ENCODE data around the gene TTLL13. TPM values are rescaled to one million over a fixed set of nuclear protein-coding genes. Genes with fewer than 3 reads are reported as not detected.

The TTLL13 gene
- polyA plus RNA-seq, 1 of the 3 experiments (the other 2 are of a cell fraction) = 0.03 TPM

GRCh38 chr15:90240856-90241255 lies 8.5 kb upstream of the TTLL13 start:
- no peak overlapping the region for H3K4me2 ChIP-seq
- H3F3A ChIP-seq (replicated peaks; ENCODE audit: insufficient read depth) = no peaks in the 10 kb centered on the region
- no peak overlapping the region for H3K9ac ChIP-seq
- CTCF ChIA-PET = interaction anchor here (0.6 to 2.2 kb wide), 2 partner anchors 9 to 97 kb away, joined by 3 to 6 read pairs; partner anchors contain the start of gene TTLL13
- no peak overlapping the region for H3K27ac ChIP-seq (ENCODE audit: low read depth in 2 of 2, low read length in 1 of 2)
- H3K9me3 ChIP-seq = no peaks in the 10 kb centered on the region
- peaks cover 5 to 7% of the 10 kb centered on the region in 2 experiments for H3K36me3 ChIP-seq (replicated peaks in 1 of 2; ENCODE audit: control insufficient read depth in 1 of 2, insufficient read depth in 2 of 2, low read length in 1 of 2)
- POLR2A ChIA-PET = no interaction called here
- 98% methylated on average over 8 of the region's 8 CpGs for whole genome bisulfite sequencing (ENCODE audit: low lambda C conversion rate)
- DNase-seq = no peak
- H3K27me3 ChIP-seq (ENCODE audit: insufficient read depth) = no peaks in the 10 kb centered on the region
- H3K4me3 ChIP-seq (ENCODE audit: low read depth in 2 of 2, low read length in 1 of 2) = no peak overlapping the region
- TF ChIP-seq SMC3 (IDR thresholded peaks at IDR 0.05; ENCODE audit: low read depth, low read length) (no peak), EZH2phosphoT487 (IDR thresholded peaks at IDR 0.05; ENCODE audit: borderline replicate concordance, low read depth) (no peak), RCOR1 (IDR thresholded peaks at IDR 0.05; ENCODE audit: low read length) (no peak), IRF3 (IDR thresholded peaks at IDR 0.05; ENCODE audit: low read depth, low read length) (no peak)
- H3K79me2 ChIP-seq (ENCODE audit: insufficient read depth) = no peaks in the 10 kb centered on the region
- no peak overlapping the region for H2AFZ ChIP-seq (ENCODE audit: low read depth)
- no peaks in the 10 kb centered on the region for H3K4me1 ChIP-seq (ENCODE audit: control insufficient read depth in 1 of 2, insufficient read depth in 2 of 2, low read depth in 1 of 2, low read length in 1 of 2)
- H4K20me1 ChIP-seq (ENCODE audit: insufficient read depth) = no peaks in the 10 kb centered on the region
- no peaks in the 10 kb centered on the region for H3K9me2 ChIP-seq

- Histone ChIP-seq H3K36me3 (replicated peaks in 1 of 2; ENCODE audit: control insufficient read depth in 1 of 2, insufficient read depth in 2 of 2, low read length in 1 of 2) (peaks cover 5 to 7% of the 10 kb centered on the region in 2 experiments), H3K4me3 (ENCODE audit: low read depth in 2 of 2, low read length in 1 of 2) (no peak overlapping the region), H3K4me1 (ENCODE audit: control insufficient read depth in 1 of 2, insufficient read depth in 2 of 2, low read depth in 1 of 2, low read length in 1 of 2) (no peaks in the 10 kb centered on the region), H3K9ac (no peak overlapping the region), H4K20me1 (ENCODE audit: insufficient read depth) (no peaks in the 10 kb centered on the region), H2AFZ (ENCODE audit: low read depth) (no peak overlapping the region), H3K27me3 (ENCODE audit: insufficient read depth) (no peaks in the 10 kb centered on the region), H3K4me2 (no peak overlapping the region), H3K9me2 (no peaks in the 10 kb centered on the region), H3K27ac (ENCODE audit: low read depth in 2 of 2, low read length in 1 of 2) (no peak overlapping the region), H3K79me2 (ENCODE audit: insufficient read depth) (no peaks in the 10 kb centered on the region), H3K9me3 (no peaks in the 10 kb centered on the region), H3F3A (replicated peaks; ENCODE audit: insufficient read depth) (no peaks in the 10 kb centered on the region)
- POLR2A ChIA-PET = no interaction called here
- no peak for DNase-seq
- WGBS (ENCODE audit: low lambda C conversion rate) = 90% methylated on average over 14 of the region's 22 CpGs
- CTCF ChIA-PET = interaction anchor here (2.2 kb wide), 1 partner anchor 8 kb away, joined by 6 read pairs; the partner anchor contains the start of gene TTLL13
- no peak for TF ChIP-seq PBX3 (IDR thresholded peaks at IDR 0.05)
- TF ChIP-seq YY1 (IDR thresholded peaks at IDR 0.05; ENCODE audit: low read depth) = no peak
- TF ChIP-seq NRF1 (IDR thresholded peaks at IDR 0.05; ENCODE audit: low read depth, low read length) = no peak
- no peak for TF ChIP-seq RCOR1 (IDR thresholded peaks at IDR 0.05; ENCODE audit: low read length)
- no peak for TF ChIP-seq GABPA (IDR thresholded peaks at IDR 0.05; ENCODE audit: low read depth)
- TF ChIP-seq IRF3 (IDR thresholded peaks at IDR 0.05; ENCODE audit: low read depth, low read length) = no peak
- TF ChIP-seq TEAD4 (IDR thresholded peaks at IDR 0.05; ENCODE audit: borderline replicate concordance, insufficient read depth) = no peak
- no peak for TF ChIP-seq MXI1 (IDR thresholded peaks at IDR 0.05; ENCODE audit: low read depth, low read length)
- no peak for TF ChIP-seq CHD2 (IDR thresholded peaks at IDR 0.05; ENCODE audit: low read length, partially characterized antibody)
- no peak for TF ChIP-seq MAX (IDR thresholded peaks at IDR 0.05; ENCODE audit: low read depth)
- no peak for TF ChIP-seq ZBTB33 (IDR thresholded peaks at IDR 0.05; ENCODE audit: borderline replicate concordance, low read depth)
- TF ChIP-seq FOXM1 (IDR thresholded peaks at IDR 0.05; ENCODE audit: low read depth) = no peak
- no peak for TF ChIP-seq NFIC (IDR thresholded peaks at IDR 0.05; ENCODE audit: borderline replicate concordance)
- TF ChIP-seq GATA2 (CRISPR knock-in tag; IDR thresholded peaks at IDR 0.05) = no peak
- no peak for TF ChIP-seq SIN3A (IDR thresholded peaks at IDR 0.05; ENCODE audit: borderline replicate concordance, low read depth, low read length)
- no peak for TF ChIP-seq TAF1 (IDR thresholded peaks at IDR 0.05; ENCODE audit: borderline replicate concordance, low read depth, low read length)
- TF ChIP-seq POLR2AphosphoS5 (IDR thresholded peaks at IDR 0.05; ENCODE audit: low read depth, low read length) = no peak
- no peak for TF ChIP-seq EP300 (IDR thresholded peaks at IDR 0.05; ENCODE audit: borderline replicate concordance in 1 of 2, low read depth in 1 of 2, low read length in 1 of 2)
- TF ChIP-seq FOSL2 (IDR thresholded peaks at IDR 0.05; ENCODE audit: borderline replicate concordance, low read depth) = no peak
Observed at GRCh38 chr15:90241343-90242192, 7.8 kb upstream of the TTLL13 start.
